Loucy (cell line): Measurements from ENCODE around the gene GAS5.

Experiments
- H2AFZ ChIP-seq: fragments of 200-600 bp; sonication (generic); 2 replicates; pipeline ENCODE4 v1.6.0; 2016; ENCODE audit warnings: antibody characterized with exemption, mild to moderate bottlenecking, low read length, moderate library complexity
- H3F3A ChIP-seq: fragments of 200-600 bp; 2 replicates; pipeline ENCODE4 v1.6.0; 2016; ENCODE audit warnings: antibody characterized with exemption, low read depth, mild to moderate bottlenecking
- H3K27me3 ChIP-seq: fragments of 200-600 bp; sonication (generic); 2 replicates; pipeline ENCODE4 v1.6.1; 2014; ENCODE audit warnings: low read length, mild to moderate bottlenecking; ENCODE audit not compliant: insufficient read depth, poor library complexity, severe bottlenecking
- H3K36me3 ChIP-seq: fragments of 200-600 bp; sonication (generic); 2 replicates; pipeline ENCODE4 v1.6.1; 2016; ENCODE audit warnings: low read length; ENCODE audit not compliant: insufficient read depth
- H3K4me1 ChIP-seq: fragments of 200-600 bp; sonication (generic); 2 replicates; pipeline ENCODE4 v1.5.1; 2014; ENCODE audit warnings: low read length, mild to moderate bottlenecking; ENCODE audit not compliant: insufficient read depth, poor library complexity, severe bottlenecking
- H3K4me2 ChIP-seq: fragments of 200-600 bp; sonication (generic); 2 replicates; pipeline ENCODE4 v1.6.0; 2014; ENCODE audit warnings: antibody characterized with exemption, low read length, low read depth, mild to moderate bottlenecking; ENCODE audit not compliant: poor library complexity, severe bottlenecking
- H3K4me3 ChIP-seq: fragments of 200-600 bp; sonication (generic); 2 replicates; pipeline ENCODE4 v1.5.1; 2014; ENCODE audit warnings: low read length, mild to moderate bottlenecking, mixed read lengths; ENCODE audit not compliant: poor library complexity, severe bottlenecking
- H3K79me2 ChIP-seq: fragments of 200-600 bp; sonication (generic); 2 replicates; pipeline ENCODE4 v1.6.1; 2014; ENCODE audit warnings: low read length; ENCODE audit not compliant: insufficient read depth
- H3K9ac ChIP-seq: fragments of 200-600 bp; sonication (generic); 2 replicates; pipeline ENCODE4 v1.6.0; 2014; ENCODE audit warnings: mild to moderate bottlenecking, low read depth, low read length, moderate library complexity; ENCODE audit not compliant: poor library complexity, severe bottlenecking
- H3K9me2 ChIP-seq: fragments of 200-600 bp; sonication (generic); replicated peaks from 2 replicates; pipeline ENCODE4 v1.6.1; 2016; ENCODE audit warnings: low read depth, low read length, mixed read lengths
- H3K9me3 ChIP-seq: fragments of 200-600 bp; sonication (generic); 2 replicates; pipeline ENCODE4 v1.6.1; 2014; ENCODE audit warnings: mild to moderate bottlenecking, antibody characterized with exemption, low read length, low read depth; ENCODE audit not compliant: insufficient read depth
- H4K20me1 ChIP-seq: fragments of 200-600 bp; sonication (generic); 2 replicates; pipeline ENCODE4 v1.6.0; 2014; ENCODE audit warnings: antibody characterized with exemption, low read length, mild to moderate bottlenecking; ENCODE audit not compliant: insufficient read depth, poor library complexity, severe bottlenecking
- EZH2phosphoT487 ChIP-seq: fragments of 200-600 bp; IDR thresholded peaks from 2 replicates; pipeline ENCODE4 v1.6.1; 2018; ENCODE audit warnings: antibody characterized with exemption, mild to moderate bottlenecking, moderate library complexity, borderline replicate concordance
- TF ChIP-seq, protein P1 (sequence below): fragments of 200-600 bp; sonication (generic); conservative IDR thresholded peaks from 2 replicates; pipeline ENCODE4 v1.5.1; 2014; ENCODE audit warnings: mild to moderate bottlenecking, antibody characterized with exemption, low read length

Gene GAS5

DNA sequence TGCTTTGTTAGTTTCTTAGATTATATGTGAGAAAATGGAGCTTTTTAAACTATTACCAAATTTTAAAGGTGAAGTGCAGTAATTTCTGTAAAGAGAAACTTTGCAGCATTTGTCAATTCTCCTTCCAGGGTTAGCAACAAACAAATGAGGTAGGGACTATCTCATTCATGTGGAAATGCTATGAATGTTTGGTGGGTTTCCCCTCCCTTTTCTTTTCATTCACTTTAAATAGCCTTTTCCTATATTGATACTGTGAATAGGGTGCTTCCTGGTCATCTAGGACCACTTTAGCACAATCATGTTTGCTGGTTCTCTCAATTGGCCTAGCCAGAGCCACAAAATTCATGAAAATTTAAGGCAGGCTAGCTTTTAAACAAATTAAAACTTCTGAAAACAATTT, 21.0 kb upstream of the GAS5 start:
- no peak overlapping the region for H3K4me3 ChIP-seq
- peaks cover 16% of the 10 kb centered on the region for H3K4me1 ChIP-seq
- H2AFZ ChIP-seq = no peak overlapping the region
- H3K9me2 ChIP-seq = no peaks in the 10 kb centered on the region
- no peak overlapping the region for H3K9ac ChIP-seq
- no peaks in the 10 kb centered on the region for H3K27me3 ChIP-seq
- no peaks in the 10 kb centered on the region for H4K20me1 ChIP-seq
- TF ChIP-seq, protein P1, sequence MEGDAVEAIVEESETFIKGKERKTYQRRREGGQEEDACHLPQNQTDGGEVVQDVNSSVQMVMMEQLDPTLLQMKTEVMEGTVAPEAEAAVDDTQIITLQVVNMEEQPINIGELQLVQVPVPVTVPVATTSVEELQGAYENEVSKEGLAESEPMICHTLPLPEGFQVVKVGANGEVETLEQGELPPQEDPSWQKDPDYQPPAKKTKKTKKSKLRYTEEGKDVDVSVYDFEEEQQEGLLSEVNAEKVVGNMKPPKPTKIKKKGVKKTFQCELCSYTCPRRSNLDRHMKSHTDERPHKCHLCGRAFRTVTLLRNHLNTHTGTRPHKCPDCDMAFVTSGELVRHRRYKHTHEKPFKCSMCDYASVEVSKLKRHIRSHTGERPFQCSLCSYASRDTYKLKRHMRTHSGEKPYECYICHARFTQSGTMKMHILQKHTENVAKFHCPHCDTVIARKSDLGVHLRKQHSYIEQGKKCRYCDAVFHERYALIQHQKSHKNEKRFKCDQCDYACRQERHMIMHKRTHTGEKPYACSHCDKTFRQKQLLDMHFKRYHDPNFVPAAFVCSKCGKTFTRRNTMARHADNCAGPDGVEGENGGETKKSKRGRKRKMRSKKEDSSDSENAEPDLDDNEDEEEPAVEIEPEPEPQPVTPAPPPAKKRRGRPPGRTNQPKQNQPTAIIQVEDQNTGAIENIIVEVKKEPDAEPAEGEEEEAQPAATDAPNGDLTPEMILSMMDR = no peak
- TF ChIP-seq EZH2phosphoT487 = no peak
- H3K4me2 ChIP-seq = no peak overlapping the region
- no peaks in the 10 kb centered on the region for H3K79me2 ChIP-seq
- H3F3A ChIP-seq = no peaks in the 10 kb centered on the region
- H3K36me3 ChIP-seq = peaks cover 12% of the 10 kb centered on the region; the same call in 1 of the 2 replicates
- no peaks in the 10 kb centered on the region for H3K9me3 ChIP-seq

DNA sequence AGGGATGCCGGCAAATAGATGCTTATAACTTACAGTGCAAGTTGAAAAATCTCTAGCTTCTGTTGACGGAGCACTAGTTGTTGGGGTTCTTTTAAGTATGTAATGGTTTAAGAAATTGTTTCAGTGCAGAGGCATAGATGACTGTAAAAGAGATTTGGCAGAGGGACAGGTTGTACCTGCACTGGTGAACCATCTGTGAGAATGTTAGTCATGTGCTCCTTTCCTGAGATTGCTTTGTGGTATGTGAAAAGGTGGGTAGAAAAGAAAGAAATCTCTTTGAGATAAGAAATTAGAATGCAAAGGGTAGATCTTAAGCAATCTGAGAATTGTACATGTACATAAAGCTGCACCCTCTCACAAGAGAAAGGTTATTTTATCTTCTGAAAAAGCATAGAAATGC, 19.8 kb upstream of the GAS5 start:
- TF ChIP-seq, protein P1 = no peak
- no peak for TF ChIP-seq EZH2phosphoT487
- Histone ChIP-seq H2AFZ (no peak overlapping the region), H3K36me3 (peaks cover 12% of the 10 kb centered on the region; the same call in 1 of the 2 replicates), H3K9ac (no peak overlapping the region), H3K79me2 (no peaks in the 10 kb centered on the region), H3K4me3 (no peak overlapping the region), H4K20me1 (no peaks in the 10 kb centered on the region), H3F3A (no peaks in the 10 kb centered on the region), H3K27me3 (no peaks in the 10 kb centered on the region), H3K4me1 (peaks cover 16% of the 10 kb centered on the region), H3K4me2 (no peak overlapping the region), H3K9me2 (no peaks in the 10 kb centered on the region), H3K9me3 (no peaks in the 10 kb centered on the region)

DNA sequence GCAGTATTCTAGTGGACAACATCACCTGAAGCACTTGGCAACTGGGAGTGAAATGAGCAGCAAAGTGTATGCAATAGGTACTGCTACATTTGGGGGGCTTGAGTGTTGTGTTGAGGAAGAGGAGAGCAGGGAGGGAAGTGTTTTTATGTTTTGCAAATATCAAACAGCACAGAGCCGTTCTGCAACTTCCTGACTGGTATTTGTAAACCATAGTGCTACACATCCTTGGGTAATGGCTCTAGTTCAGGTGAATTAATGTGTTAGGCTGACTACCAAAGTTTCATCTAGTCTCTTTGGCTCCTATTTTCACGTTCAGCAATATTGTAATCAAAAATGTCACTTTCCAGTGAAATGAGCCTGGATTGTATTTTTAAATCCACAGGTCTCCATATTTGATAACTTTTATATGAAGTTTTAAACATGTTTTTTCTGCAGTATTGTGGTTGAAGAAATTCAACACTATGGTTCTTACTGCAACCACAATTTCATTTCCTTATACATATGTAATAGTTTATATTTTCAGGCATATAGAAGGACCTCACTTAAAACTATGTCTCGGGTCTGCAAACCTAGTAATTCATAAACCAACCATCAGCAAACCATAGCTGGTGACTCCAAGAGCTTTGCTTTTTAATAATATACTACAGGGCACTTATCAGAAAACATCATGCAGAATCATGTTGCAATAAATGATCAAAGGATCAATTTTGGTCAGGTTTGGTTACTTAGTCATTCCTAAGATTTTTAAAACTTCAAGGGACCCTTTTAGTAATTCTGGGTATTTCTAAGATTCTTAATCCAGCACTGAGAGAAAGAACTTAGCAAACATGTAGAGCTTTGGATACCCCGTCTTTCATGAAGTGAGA, 19.2 kb upstream of the GAS5 start:
- no peaks in the 10 kb centered on the region for H3K9me3 ChIP-seq
- H3K4me1 ChIP-seq = peaks cover 16% of the 10 kb centered on the region
- no peaks in the 10 kb centered on the region for H3K9me2 ChIP-seq
- H3K27me3 ChIP-seq = no peaks in the 10 kb centered on the region
- no peak overlapping the region; the same call in 1 of the 2 replicates for H2AFZ ChIP-seq
- no peak overlapping the region for H3K4me3 ChIP-seq
- no peaks in the 10 kb centered on the region for H3F3A ChIP-seq
- H3K79me2 ChIP-seq = no peaks in the 10 kb centered on the region
- H3K9ac ChIP-seq = no peak overlapping the region
- TF ChIP-seq, protein P1 = no peak
- TF ChIP-seq EZH2phosphoT487 = no peak
- H3K4me2 ChIP-seq = peak overlapping the region; percentile 19
- H4K20me1 ChIP-seq = no peaks in the 10 kb centered on the region
- H3K36me3 ChIP-seq = peaks cover 12% of the 10 kb centered on the region; the same call in 1 of the 2 replicates
